NCI-H526 (cell line): ENCODE results near the gene PMPCA.
"Not testable (repeated sequence)": the region's sequence is repeated elsewhere in the genome, so short reads cannot be mapped to it uniquely, and the experiment has no call there.

Experiments
- DNase-seq, 2 experiments: peaks; one replicate each; lab custom pipeline; 2025; lab: John Stamatoyannopoulos, UW

The PMPCA gene

GRCh38 chr9:136394312-136395019 lies 16.0 kb upstream of the PMPCA start:
- no peak for DNase-seq

- DNase-seq = no peak
These were observed 15.5 kb upstream of the PMPCA start for GRCh38 chr9:136395020-136395340.

DNA sequence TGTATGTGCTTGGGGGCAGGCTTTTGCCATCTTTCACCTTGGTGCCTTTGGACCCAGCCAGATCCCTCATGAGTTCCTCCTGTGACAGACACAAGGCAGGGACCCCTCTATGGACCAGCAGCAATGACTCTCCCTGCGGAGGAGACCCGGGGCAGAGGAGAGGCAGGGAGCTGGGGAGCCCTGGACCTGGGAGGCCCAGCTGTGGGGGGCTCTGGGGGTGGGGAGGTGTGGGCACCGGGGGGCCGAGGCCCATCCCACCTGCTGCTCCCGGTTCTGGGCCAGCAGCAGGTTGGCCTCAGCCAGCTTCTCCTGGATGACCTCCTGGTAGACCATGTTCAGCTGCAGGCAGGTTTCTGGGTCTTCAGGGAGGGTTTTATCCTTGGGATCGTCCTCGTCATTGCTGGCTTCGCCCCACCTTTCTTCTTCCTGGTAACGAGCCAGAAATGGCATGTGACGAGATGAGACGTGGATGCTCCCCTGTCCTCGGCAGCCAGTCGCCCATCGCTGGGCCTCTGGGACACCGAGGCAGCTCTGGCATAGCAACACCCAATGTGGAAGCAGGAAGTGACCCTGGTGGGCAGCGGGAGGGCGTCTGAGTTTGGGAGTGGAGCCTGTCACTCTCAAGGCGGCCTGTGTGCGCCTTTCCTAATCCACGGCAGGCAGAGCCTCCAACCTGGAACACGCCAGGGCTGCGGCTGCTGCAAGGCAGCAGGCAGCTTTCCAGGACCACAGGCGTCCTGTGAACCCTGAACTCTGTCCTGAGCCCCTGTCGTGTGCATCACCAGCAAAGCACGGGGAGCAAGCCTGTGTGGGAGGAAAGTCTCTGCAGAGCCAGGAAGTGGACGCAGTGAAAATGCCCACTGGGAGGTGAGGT lies 14.9 kb upstream of the PMPCA start:
- DNase-seq = no peak

GRCh38 chr9:136396219-136396515 lies 14.3 kb upstream of the PMPCA start:
- no peak for DNase-seq

DNA sequence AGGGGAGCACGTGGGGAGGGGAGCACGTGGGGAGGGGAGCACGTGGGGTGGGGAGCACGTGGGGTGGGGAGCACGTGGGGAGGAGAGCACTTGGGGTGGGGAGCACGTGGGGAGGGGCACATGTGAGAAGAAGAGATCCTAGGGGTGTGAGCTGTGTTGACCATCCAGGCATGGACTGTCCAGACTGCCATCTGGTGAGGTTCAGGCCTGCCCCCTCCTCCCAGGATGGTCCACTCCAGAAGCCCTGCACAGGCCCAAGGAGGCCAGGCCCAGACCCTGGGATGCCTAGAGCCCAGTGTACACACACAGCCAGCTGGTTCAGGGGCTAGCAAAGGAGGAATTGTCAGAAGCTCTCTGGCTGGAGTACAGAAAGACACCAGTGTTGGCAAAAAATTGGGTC lies 12.8 kb upstream of the PMPCA start:
- no peak for DNase-seq

- DNase-seq = no peak
These were observed 12.2 kb upstream of the PMPCA start for GRCh38 chr9:136398286-136398685.

GRCh38 chr9:136399176-136400037 lies 11.1 kb upstream of the PMPCA start:
- DNase-seq = no peak

- peak in 1 of 2 experiments; percentile 91 for DNase-seq
These were observed 10.2 kb upstream of the PMPCA start, which contains the start of gene SNAPC4 for GRCh38 chr9:136400038-136400834. SNAPC4 (minus strand) TSS chr9:136400170; CDS start chr9:136398428, 1,742 bp downstream.

DNA sequence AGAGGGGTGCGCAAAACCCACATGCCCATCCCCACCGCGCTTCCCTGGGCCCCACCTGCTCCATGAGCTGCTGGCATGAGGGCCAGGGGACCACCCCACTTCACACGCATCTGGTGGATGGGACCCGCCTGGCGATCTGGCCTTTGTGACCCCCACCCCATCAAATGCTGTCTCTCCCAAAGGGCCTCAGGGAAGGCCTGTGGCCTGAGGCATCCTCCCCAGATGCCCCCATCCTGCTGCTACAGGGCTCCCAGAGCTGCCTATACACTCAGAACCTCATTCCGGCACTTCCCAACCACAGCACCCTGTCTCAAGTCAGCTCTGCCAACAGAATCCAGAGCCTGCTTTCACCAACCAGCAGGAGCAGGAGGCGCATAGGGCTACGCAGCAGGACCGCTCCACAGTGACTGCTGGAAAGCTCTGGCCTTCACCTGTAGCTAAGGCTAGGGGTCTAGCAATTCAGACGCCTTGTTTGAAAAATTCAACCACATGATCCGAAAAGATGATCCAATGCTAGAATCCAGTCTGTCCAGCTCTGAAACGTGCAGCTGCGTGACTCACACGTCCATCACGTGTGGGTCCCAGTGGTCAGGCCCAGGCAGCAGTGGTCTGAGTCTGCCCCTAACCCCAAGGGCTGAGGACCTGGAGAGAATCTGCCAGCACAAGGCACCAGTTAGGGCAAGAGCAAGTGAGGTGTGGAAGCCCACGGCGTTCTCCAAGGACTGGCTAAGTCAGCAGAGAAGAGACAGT lies 9.1 kb upstream of the PMPCA start:
- DNase-seq = no peak

GRCh38 chr9:136402067-136402466 lies 8.4 kb upstream of the PMPCA start:
- DNase-seq = no peak

GRCh38 chr9:136403538-136403914 lies 6.9 kb upstream of the PMPCA start:
- no peak for DNase-seq

GRCh38 chr9:136403915-136404800 lies 6.3 kb upstream of the PMPCA start:
- no peak for DNase-seq

GRCh38 chr9:136404801-136405136 lies 5.7 kb upstream of the PMPCA start:
- no peak for DNase-seq

DNA sequence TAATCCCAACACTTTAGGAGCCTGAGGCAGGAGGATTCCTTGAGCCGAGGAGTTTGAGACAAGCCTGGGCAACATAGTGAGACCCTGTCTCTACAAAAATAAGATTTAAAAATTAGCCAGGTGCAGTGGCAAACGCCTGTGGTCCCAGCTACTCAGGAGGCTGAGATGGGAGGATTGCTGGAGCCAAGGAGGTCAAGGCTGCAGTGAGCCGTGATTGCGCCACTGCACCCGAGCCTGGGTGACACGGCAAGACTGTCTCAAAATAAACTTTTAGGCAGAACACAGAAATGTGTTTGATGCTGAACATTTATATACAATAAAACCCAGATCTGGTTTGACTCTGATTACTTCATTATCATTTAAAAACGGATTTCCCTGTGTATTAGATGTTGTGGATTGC lies 5.0 kb upstream of the PMPCA start:
- DNase-seq = no peak

DNA sequence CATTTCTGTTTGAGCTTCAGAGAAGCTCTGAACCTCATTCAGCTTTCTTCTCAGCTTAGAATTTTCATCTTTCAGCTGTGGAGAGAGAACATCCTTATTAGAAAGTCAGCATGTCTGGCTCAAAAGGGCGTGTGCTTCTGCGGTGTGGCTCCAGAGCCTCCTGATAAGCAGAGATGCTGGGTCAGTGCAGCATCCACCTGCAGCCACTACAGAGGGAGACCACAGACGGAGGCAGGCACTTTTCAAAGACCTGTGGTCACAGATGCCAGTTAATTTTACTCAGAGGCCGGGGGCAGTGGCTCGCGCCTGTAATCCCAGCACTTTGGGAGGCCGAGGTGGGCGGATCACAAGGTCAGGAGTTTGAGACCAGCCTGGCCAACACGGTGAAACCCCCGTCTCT lies 4.6 kb upstream of the PMPCA start:
- not testable (repeated sequence) for DNase-seq

DNA sequence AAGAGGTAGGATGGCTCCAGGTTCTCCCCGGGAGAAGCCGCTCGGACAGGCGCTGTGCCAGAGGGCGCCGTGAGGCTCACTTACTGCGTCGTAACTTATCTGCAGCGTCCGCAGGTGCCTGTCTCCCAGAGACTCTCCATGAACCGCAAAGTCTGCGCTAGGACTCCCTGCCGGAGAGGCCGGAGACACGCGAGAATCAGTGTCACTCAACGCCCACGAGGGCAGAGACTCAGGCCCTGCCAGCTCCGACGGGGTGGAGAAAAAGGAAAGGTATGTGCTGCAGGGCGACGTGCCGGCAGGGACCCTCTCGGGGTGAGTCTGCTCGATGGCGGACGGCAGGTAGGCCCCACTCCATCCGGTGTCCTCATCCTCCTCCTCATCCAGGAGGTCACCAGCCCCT lies 3.4 kb upstream of the PMPCA start:
- DNase-seq = not testable (repeated sequence)

DNA sequence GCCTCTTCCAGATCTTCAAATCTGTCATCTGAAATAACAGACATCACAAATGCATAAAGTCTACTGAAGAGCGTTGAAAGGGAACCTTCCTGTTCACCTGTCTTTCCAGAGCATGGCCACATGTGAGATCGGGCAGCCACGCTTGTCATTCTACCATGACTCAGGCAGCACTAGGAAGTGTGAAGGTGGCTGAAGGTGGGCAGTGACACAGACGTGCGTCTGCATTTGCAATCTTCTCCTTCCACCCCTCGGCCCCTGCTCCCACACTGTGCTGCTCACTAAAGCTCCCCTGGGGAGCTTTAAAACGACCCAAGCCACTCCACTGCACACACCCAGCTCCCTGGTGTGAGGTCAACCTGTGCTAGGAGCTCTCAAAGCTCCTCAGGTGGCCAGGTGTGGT lies 2.5 kb upstream of the PMPCA start:
- DNase-seq = no peak

GRCh38 chr9:136409557-136410455 lies 652 bp upstream of the PMPCA start:
- peak in 1 of 2 experiments; percentile 14 for DNase-seq

DNA sequence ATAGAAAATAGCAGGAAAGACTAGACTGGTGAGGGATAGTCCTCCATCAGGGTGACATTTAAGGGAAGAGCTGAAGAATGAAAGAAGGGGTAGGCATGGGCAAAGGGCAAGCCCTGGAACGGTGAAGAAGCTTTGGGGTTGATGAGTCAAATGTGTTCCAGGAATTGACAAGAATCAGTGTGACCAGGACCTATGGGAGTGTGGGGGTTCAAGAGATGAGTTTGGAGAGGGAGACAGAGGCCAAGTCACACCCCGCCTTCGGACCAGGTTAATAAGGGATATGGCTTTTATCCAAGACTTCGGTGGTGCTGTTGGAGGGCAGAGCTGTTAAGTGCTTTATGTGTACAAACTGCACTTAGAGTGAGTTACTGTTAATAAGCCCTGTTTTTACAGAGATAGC lies 920 bp downstream of the PMPCA start:
- no peak for DNase-seq
